B cell (primary cell): ENCODE data around the gene SLC25A20. TPM values are rescaled to one million over a fixed set of nuclear protein-coding genes. Genes with fewer than 3 reads are reported as not detected.

Source experiments
- ATAC-seq: fragments of 200-7000 bp; cut with Tn5 transposase; one replicate; pipeline ENCODE4 v1.10.0; 2021; ENCODE audit warnings: low read depth, mild to moderate bottlenecking, moderate number of reproducible peaks, moderate library complexity
- CTCF ChIA-PET: fragments of 350-600 bp; sonication (Branson Sonifier 250); formaldehyde crosslinking; loops from one replicate; lab custom pipeline; 2021; ENCODE audit warnings: antibody characterized with exemption, inconsistent platforms; lab: Charles Lee
- POLR2A ChIA-PET: fragments of 350-600 bp; sonication (Branson Sonifier 250); formaldehyde crosslinking; loops from one replicate; lab custom pipeline; 2021; ENCODE audit warnings: antibody characterized with exemption; lab: Charles Lee
- DNase-seq: peaks from one replicate; pipeline ENCODE4 v3.0.0; 2013
- H2AFZ ChIP-seq: 2 replicates; pipeline ENCODE4 v1.6.1; 2012; ENCODE audit warnings: mild to moderate bottlenecking, low read depth, low read length; ENCODE audit not compliant: insufficient read depth, poor library complexity, severe bottlenecking
- H3K27ac ChIP-seq, 2 donors: 1 replicate in 1 of 2; 2 replicates in 1 of 2; pipeline ENCODE4 v1.5.1; 2012 to 2013; ENCODE audit warnings: low read length in 2 of 2, mild to moderate bottlenecking in 2 of 2, moderate library complexity in 1 of 2
- H3K27me3 ChIP-seq, 4 experiments: fragments of 200-600 bp in 1 of 4; sonication (generic) in 1 of 4; replicated peaks in 1 of 4; 1 replicate in 2 of 4; 2 replicates in 2 of 4; pipeline versions ENCODE4 v1.6.1 to v1.7.0; 2013 to 2016; ENCODE audit warnings: low read length in 3 of 4, mild to moderate bottlenecking in 2 of 4, mixed read lengths in 1 of 4, moderate library complexity in 1 of 4; ENCODE audit not compliant: insufficient read depth in 4 of 4, control insufficient read depth in 3 of 4; ENCODE audit errors: control extremely low read depth in 1 of 4
- H3K36me3 ChIP-seq, 2 experiments: replicated peaks in 1 of 2; 1 replicate in 1 of 2; 2 replicates in 1 of 2; pipeline versions ENCODE4 v1.6.1 to v1.7.1; 2013; ENCODE audit warnings: low read length in 1 of 2; ENCODE audit not compliant: insufficient read depth in 2 of 2, control insufficient read depth in 1 of 2; ENCODE audit errors: control extremely low read depth in 1 of 2, extremely low read depth in 1 of 2
- H3K4me1 ChIP-seq, 2 donors: fragments of 200-600 bp in 1 of 2; sonication (generic) in 1 of 2; 1 replicate in 1 of 2; 2 replicates in 1 of 2; pipeline versions ENCODE4 v1.5.1 to v1.6.1; 2013 to 2017; ENCODE audit warnings: low read length in 2 of 2; ENCODE audit not compliant: control insufficient read depth in 2 of 2, insufficient read depth in 2 of 2
- H3K4me2 ChIP-seq: replicated peaks from 2 replicates; pipeline ENCODE3; 2012; ENCODE audit warnings: mild to moderate bottlenecking, low read depth, low read length; ENCODE audit not compliant: poor library complexity, severe bottlenecking
- H3K4me3 ChIP-seq, 5 experiments: fragments of 200-600 bp in 1 of 5; sonication (generic) in 1 of 5; 1 replicate in 3 of 5; 2 replicates in 2 of 5; pipeline versions ENCODE4 v1.5.1 to v1.7.0; 2011 to 2016; ENCODE audit warnings: low read length in 4 of 5, mild to moderate bottlenecking in 4 of 5, low read depth in 2 of 5, control low read depth in 1 of 5, moderate library complexity in 1 of 5; ENCODE audit not compliant: insufficient read depth in 1 of 5; ENCODE audit errors: control extremely low read depth in 1 of 5, extremely low read depth in 1 of 5
- H3K79me2 ChIP-seq: fragments of 200-600 bp; sonication (generic); one replicate; pipeline ENCODE4 v1.6.0; 2016; ENCODE audit warnings: low read length; ENCODE audit not compliant: control insufficient read depth, insufficient read depth
- H3K9ac ChIP-seq: fragments of 200-600 bp; sonication (generic); 2 replicates; pipeline ENCODE4 v1.6.1; 2017; ENCODE audit warnings: mild to moderate bottlenecking, low read length, moderate library complexity
- H3K9me3 ChIP-seq, 3 donors: one replicate each; pipeline versions ENCODE4 v1.6.1 to v1.7.1; 2013; ENCODE audit warnings: low read length in 2 of 3; ENCODE audit not compliant: control insufficient read depth in 2 of 3, insufficient read depth in 1 of 3; ENCODE audit errors: control extremely low read depth in 1 of 3
- H4K20me1 ChIP-seq: 2 replicates; pipeline ENCODE4 v1.6.0; 2012; ENCODE audit warnings: mild to moderate bottlenecking, low read length; ENCODE audit not compliant: insufficient read depth, control insufficient read depth, poor library complexity, severe bottlenecking
- H3K27ac Mint-ChIP-seq: one replicate; pipeline ENCODE4 v1.8.0; 2021; ENCODE audit warnings: mixed read lengths
- H3K27me3 Mint-ChIP-seq: one replicate; pipeline ENCODE4 v1.8.0; 2021; ENCODE audit warnings: mixed read lengths
- H3K4me1 Mint-ChIP-seq: one replicate; pipeline ENCODE4 v1.8.0; 2021; ENCODE audit warnings: mixed read lengths
- H3K4me3 Mint-ChIP-seq: one replicate; pipeline ENCODE4 v1.8.0; 2021; ENCODE audit warnings: mixed read lengths
- H3K9me3 Mint-ChIP-seq: one replicate; pipeline ENCODE4 v1.8.0; 2022; ENCODE audit warnings: mixed read lengths; ENCODE audit not compliant: insufficient read depth
- CTCF ChIP-seq: fragments of 200-600 bp; IDR thresholded peaks from one replicate; pipeline ENCODE4 v1.8.0; 2022; ENCODE audit warnings: antibody characterized with exemption, mild to moderate bottlenecking
- EZH2 ChIP-seq: IDR thresholded peaks from 2 replicates; pipeline ENCODE4 v1.6.1; 2012; ENCODE audit warnings: borderline replicate concordance, low read depth, mild to moderate bottlenecking, moderate library complexity, low read length; ENCODE audit not compliant: insufficient read depth, poor library complexity, severe bottlenecking
- WGBS: methylation state at CpG from one replicate; pipeline ENCODE4 v1.1.5; 2013; ENCODE audit warnings: missing lambda C conversion rate; ENCODE audit not compliant: insufficient coverage; 5-methylcytosine and 5-hydroxymethylcytosine counted together
- intact Hi-C: fragments of 100-400 bp; cut with micrococcal nuclease; formaldehyde crosslinking; loops from one replicate; pipeline ENCODE4 v1.10.0; 2022
- polyA plus RNA-seq: library from polyadenylated mRNA; depleted of rRNA; stranded (reverse); fragments of >200 nt; gene quantifications from 2 replicates; pipeline ENCODE4 v1.2.3, GENCODE V29; 2012
- total RNA-seq, 2 donors: library from RNA; stranded (reverse); fragments of 120-200 nt in 1 of 2; gene quantifications; 1 replicate in 1 of 2; 2 replicates in 1 of 2; pipeline versions ENCODE4 v1.2.3 to v1.2.4, GENCODE V29; 2013 to 2022

The SLC25A20 gene
- total and polyA plus RNA-seq, 2 donors (not counting 1 experiment from before 2014, with no cell fraction given): 12.2 to 19.9 TPM

- H3K4me1 Mint-ChIP-seq: peaks cover 28% of the 10 kb centered on the region
- H3K4me2 ChIP-seq: peak overlapping the region; percentile 89
- ChIA-PET POLR2A (interaction anchor here (0.7 to 2.1 kb wide), 6 partner anchors 24 to 160 kb away, joined by 3 to 10 read pairs (median 4); partner anchors contain the start of genes ARIH2, SLC25A20 and WDR6), CTCF (interaction anchor here (1.2 to 1.6 kb wide), 2 partner anchors 13 to 51 kb away, joined by 3 read pairs; partner anchors contain the start of gene SLC25A20)
- no peaks in the 10 kb centered on the region for H4K20me1 ChIP-seq
- ATAC-seq (peak; percentile 31), DNase-seq (peak; percentile 68)
- peak overlapping the region; percentile 96 for H3K27ac Mint-ChIP-seq
- H3K27me3 ChIP-seq: no peaks in the 10 kb centered on the region
- TF ChIP-seq CTCF (no peak), EZH2 (no peak)
- H3K27me3 Mint-ChIP-seq: no peaks in the 10 kb centered on the region
- intact Hi-C loops: loop anchor here (1.0 to 10.0 kb wide), 5 partner anchors 51 to 628 kb away; partner anchors contain the start of genes ARIH2, DAG1, IP6K2 and QRICH1
- peaks cover 16 to 25% of the 10 kb centered on the region in 2 donors for H3K4me1 ChIP-seq
- peak overlapping the region; percentile 83 for H3K9ac ChIP-seq
- peak overlapping the region; percentile 82 for H2AFZ ChIP-seq
- peak overlapping the region; percentile 35 to 88 (median 80) for H3K4me3 ChIP-seq
- under 1% methylated on average over 42 of the region's 42 CpGs for WGBS
- H3K79me2 ChIP-seq: peaks cover 26% of the 10 kb centered on the region
- peaks cover 0 to 2% of the 10 kb centered on the region in 2 experiments for H3K36me3 ChIP-seq
- H3K4me3 Mint-ChIP-seq: peak overlapping the region; percentile 96
- no peaks in the 10 kb centered on the region for H3K9me3 ChIP-seq
- no peaks in the 10 kb centered on the region for H3K9me3 Mint-ChIP-seq
- peak overlapping the region; percentile 64 to 89 for H3K27ac ChIP-seq
Measured at GRCh38 chr3:48847053-48847503, 51.6 kb downstream of the SLC25A20 start.

- Mint-ChIP-seq H3K4me1 (peaks cover 28% of the 10 kb centered on the region), H3K27ac (peak overlapping the region; percentile 5), H3K27me3 (no peaks in the 10 kb centered on the region), H3K9me3 (no peaks in the 10 kb centered on the region), H3K4me3 (peak overlapping the region; percentile 65)
- no peak overlapping the region for H3K4me3 ChIP-seq
- TF ChIP-seq EZH2 (no peak), CTCF (no peak)
- no peak for DNase-seq
- no peak overlapping the region for H3K27ac ChIP-seq
- WGBS: no CpG with 5 or more reads among the region's 2 CpGs
- ATAC-seq: no peak
- intact Hi-C loops: loop anchor here (5.0 to 10.0 kb wide), 2 partner anchors 247 to 630 kb away; partner anchors contain the start of genes DAG1 and QRICH1
- ChIA-PET CTCF (interaction anchor here (0.8 kb wide), 1 partner anchor 74 kb away, joined by 3 read pairs; no protein-coding TSS in a partner anchor), POLR2A (no interaction called here)
- H3K9ac ChIP-seq: no peak overlapping the region
- no peaks in the 10 kb centered on the region for H4K20me1 ChIP-seq
- H3K4me2 ChIP-seq: no peak overlapping the region
- H2AFZ ChIP-seq: no peak overlapping the region
- peaks cover 34% of the 10 kb centered on the region for H3K79me2 ChIP-seq
- no peaks in the 10 kb centered on the region for H3K27me3 ChIP-seq
- peaks cover 16 to 25% of the 10 kb centered on the region in 2 donors for H3K4me1 ChIP-seq
- H3K36me3 ChIP-seq: no peaks in the 10 kb centered on the region
- no peaks in the 10 kb centered on the region for H3K9me3 ChIP-seq
Measured at GRCh38 chr3:48845170-48845569, 53.5 kb downstream of the SLC25A20 start.
